ENCODE measurements around the gene ZDHHC14. TPM values are rescaled to one million over a fixed set of nuclear protein-coding genes. Genes with fewer than 3 reads are reported as not detected.

Gene ZDHHC14
- total and polyA plus RNA-seq, 3 donors from 2014 or later: 28.5 to 74.9 (median 67.9) TPM

DNA sequence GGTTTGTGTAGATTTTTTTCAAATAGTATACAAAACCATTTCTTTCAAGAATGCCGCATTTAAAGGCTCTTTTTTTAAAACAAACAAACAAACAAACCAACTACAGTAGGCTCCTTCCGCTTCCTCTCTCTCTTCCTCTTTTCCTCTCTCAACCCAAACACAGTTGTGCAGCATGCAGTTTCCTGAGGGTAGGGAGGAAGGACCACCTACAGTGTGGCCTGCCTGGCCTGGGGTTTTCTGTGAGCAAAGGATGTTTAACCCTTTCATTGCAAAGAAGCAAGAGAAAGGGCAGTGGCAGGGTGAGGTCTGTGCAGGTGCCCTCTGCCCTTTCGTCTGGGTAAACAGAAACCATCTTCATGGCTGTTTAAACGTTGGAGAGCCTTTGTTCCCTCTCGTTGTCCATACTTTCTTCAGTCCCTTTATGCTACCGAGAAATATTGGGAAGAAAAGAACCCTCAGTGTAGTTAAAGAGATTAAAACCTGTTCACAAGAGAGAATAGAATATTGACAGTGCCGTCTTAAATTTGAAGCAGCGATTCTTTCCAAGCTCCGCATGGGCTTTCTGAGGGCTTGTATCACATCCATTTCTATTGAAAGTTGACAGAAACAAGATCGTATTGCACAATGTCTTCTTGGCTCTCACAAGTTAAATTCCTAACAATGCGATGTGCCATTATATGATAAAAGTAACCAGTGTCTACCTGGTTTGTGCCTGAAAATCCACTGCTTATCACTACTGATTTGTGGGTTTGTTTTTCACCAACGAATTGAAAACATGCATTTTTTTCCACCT, 226.5 kb downstream of the ZDHHC14 start:
- Histone ChIP-seq H3K27ac (no peak overlapping the region), H3K4me1 (no peaks in the 10 kb centered on the region), H3K27me3 (no peaks in the 10 kb centered on the region), H3K4me3 (no peak overlapping the region), H3K36me3 (ENCODE audit: low read depth, missing control alignments) (no peaks in the 10 kb centered on the region), H3K9me3 (no peaks in the 10 kb centered on the region)
- intact Hi-C loops (cut with DNase I; ENCODE audit: low total_unique reads): no loop called here
- 74 to 79% methylated on average over 12 of the region's 12 CpGs for WGBS, 2 donors
- no peak for TF ChIP-seq POLR2A (IDR thresholded peaks at IDR 0.05)
- TF ChIP-seq, protein P1, sequence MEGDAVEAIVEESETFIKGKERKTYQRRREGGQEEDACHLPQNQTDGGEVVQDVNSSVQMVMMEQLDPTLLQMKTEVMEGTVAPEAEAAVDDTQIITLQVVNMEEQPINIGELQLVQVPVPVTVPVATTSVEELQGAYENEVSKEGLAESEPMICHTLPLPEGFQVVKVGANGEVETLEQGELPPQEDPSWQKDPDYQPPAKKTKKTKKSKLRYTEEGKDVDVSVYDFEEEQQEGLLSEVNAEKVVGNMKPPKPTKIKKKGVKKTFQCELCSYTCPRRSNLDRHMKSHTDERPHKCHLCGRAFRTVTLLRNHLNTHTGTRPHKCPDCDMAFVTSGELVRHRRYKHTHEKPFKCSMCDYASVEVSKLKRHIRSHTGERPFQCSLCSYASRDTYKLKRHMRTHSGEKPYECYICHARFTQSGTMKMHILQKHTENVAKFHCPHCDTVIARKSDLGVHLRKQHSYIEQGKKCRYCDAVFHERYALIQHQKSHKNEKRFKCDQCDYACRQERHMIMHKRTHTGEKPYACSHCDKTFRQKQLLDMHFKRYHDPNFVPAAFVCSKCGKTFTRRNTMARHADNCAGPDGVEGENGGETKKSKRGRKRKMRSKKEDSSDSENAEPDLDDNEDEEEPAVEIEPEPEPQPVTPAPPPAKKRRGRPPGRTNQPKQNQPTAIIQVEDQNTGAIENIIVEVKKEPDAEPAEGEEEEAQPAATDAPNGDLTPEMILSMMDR (IDR thresholded peaks at IDR 0.05): no peak
- DNase-seq: no peak

DNA sequence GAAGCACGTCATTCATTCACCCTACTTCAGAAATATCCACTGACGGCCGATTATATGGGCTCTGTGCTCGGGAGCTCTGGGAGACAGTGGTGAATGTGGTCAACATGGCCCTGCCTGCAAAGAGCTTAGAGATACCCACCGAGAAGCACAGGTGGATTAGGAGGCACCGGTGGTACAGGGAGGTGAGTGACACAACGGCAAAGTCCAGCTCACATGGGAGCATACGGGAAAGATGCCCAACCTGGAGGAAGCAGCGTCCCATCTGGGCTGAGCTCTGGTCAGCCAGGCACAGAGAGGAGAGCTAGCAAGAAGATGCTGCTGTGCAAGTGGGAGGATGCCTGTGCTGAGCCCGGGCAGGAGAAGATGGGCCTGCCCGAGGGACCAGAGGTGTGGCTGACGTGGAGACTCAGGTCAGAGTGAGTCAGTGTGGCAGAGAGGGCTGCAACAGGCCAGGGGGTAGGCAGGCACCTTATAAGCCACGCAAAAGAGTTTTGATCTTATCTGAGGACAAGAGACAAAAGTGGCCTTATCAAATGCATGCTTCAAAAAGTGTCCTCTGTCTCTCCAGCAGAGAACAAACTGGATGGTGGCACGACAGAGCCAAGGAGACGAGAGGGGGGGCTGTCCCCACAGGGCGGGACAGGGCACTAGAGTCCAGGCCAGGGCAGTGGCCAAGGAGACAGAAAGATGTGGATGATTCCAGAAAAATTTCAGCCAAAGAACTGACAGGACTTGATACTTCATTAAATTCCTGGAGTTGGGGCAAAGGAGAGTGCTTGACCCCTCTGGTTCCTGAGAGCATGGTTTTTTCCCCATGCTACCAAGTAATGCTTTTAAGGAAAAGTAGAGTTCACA, 227.5 kb downstream of the ZDHHC14 start:
- H3K27ac ChIP-seq: no peak overlapping the region
- no peaks in the 10 kb centered on the region for H3K36me3 ChIP-seq (ENCODE audit: low read depth, missing control alignments)
- TF ChIP-seq POLR2A (IDR thresholded peaks at IDR 0.05): no peak
- TF ChIP-seq, protein P1 (IDR thresholded peaks at IDR 0.05): no peak
- H3K27me3 ChIP-seq: no peaks in the 10 kb centered on the region
- H3K4me3 ChIP-seq: no peak overlapping the region
- no peak for DNase-seq
- intact Hi-C loops (cut with DNase I; ENCODE audit: low total_unique reads): no loop called here
- H3K4me1 ChIP-seq: no peaks in the 10 kb centered on the region
- WGBS, 2 donors: 88 to 89% methylated on average over 16 of the region's 16 CpGs
- no peaks in the 10 kb centered on the region for H3K9me3 ChIP-seq

DNA sequence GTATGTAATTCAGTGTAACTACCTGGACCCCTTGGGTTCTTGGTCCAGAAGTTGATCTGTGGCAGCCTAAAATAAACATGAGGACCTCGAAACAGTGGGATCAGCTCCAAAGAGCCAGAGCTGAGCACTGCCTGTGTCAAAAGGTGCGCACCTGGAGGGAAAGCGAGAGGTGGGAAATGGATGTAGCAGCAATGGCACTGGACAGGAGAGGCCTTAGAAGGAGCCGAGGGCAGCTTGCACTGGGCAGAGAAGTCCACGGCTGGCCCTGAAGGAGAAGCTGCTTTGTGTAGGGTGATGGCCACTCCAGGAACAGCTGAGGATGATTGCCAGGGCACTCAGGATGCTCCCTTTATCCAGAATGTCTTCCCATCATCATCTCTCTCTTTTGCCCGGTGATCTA, 228.1 kb downstream of the ZDHHC14 start:
- Histone ChIP-seq H3K4me3 (no peak overlapping the region), H3K9me3 (no peaks in the 10 kb centered on the region), H3K27me3 (no peaks in the 10 kb centered on the region), H3K4me1 (no peaks in the 10 kb centered on the region), H3K36me3 (ENCODE audit: low read depth, missing control alignments) (no peaks in the 10 kb centered on the region), H3K27ac (no peak overlapping the region)
- intact Hi-C loops (cut with DNase I; ENCODE audit: low total_unique reads): no loop called here
- TF ChIP-seq POLR2A (IDR thresholded peaks at IDR 0.05): no peak
- TF ChIP-seq, protein P1 (IDR thresholded peaks at IDR 0.05): no peak
- 90 to 96% methylated on average over 6 of the region's 6 CpGs for WGBS, 2 donors
- no peak for DNase-seq

DNA sequence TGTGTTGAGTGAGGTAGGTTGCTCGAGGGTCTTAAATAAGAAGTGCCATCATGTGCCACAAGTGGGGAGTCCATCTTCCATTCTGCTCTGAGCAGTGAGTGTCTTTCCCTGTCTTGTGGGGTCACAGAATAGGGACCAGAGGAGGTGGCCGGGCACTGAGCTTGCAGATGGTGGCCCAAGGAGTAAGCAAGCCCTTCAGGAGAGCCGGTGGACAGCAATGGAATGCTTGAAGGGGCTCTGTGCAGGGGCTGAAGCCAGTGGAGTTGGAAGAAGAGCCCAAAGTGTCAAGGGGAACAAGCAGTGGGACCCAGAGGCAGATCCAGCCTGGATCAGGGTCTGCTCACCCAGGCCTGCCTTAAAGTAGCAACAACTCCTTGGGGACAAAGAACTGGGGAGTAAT, 228.6 kb downstream of the ZDHHC14 start:
- intact Hi-C loops (cut with DNase I; ENCODE audit: low total_unique reads): no loop called here
- H3K4me3 ChIP-seq: no peak overlapping the region
- H3K9me3 ChIP-seq: no peaks in the 10 kb centered on the region
- no peaks in the 10 kb centered on the region for H3K36me3 ChIP-seq (ENCODE audit: low read depth, missing control alignments)
- TF ChIP-seq POLR2A (IDR thresholded peaks at IDR 0.05): no peak
- TF ChIP-seq, protein P1 (IDR thresholded peaks at IDR 0.05): no peak
- WGBS, 2 donors: 93 to 100% methylated on average over 2 to 3 of the region's 3 CpGs
- no peaks in the 10 kb centered on the region for H3K4me1 ChIP-seq
- H3K27ac ChIP-seq: no peak overlapping the region
- no peak for DNase-seq
- H3K27me3 ChIP-seq: no peaks in the 10 kb centered on the region
